IMR-90 (cell line): ENCODE measurements around the gene SEMA3G. TPM values are rescaled to one million over a fixed set of nuclear protein-coding genes. Genes with fewer than 3 reads are reported as not detected.

Source experiments
- ATAC-seq: fragments of 200-7000 bp; cut with Tn5 transposase; 2 replicates; pipeline ENCODE4 v1.9.1; 2020; ENCODE audit warnings: low read depth, mild to moderate bottlenecking, moderate library complexity
- BruUV-seq: library from RNA; stranded (reverse); fragments of 400-500 nt; replicated peaks from 2 replicates; lab custom pipeline; 2021; lab: Mats Ljungman, UMichigan
- CTCF ChIA-PET: fragments of 300-600 bp; formaldehyde crosslinking; extraction: SDS; loops from one replicate; lab custom pipeline; 2021; ENCODE audit warnings: antibody characterized with exemption; lab: Yijun Ruan, JAX
- POLR2A ChIA-PET: fragments of 300-600 bp; sonication (Branson Sonifier 250); formaldehyde crosslinking; loops from one replicate; lab custom pipeline; 2022; ENCODE audit warnings: antibody characterized with exemption; ENCODE audit not compliant: unreplicated experiment; lab: Charles Lee
- DNase-seq: peaks from one replicate; pipeline ENCODE4 v3.0.0; 2013
- H2AFZ ChIP-seq: replicated peaks from 2 replicates; pipeline ENCODE3; 2013; ENCODE audit warnings: low read length, mild to moderate bottlenecking; ENCODE audit not compliant: poor library complexity
- H2AK5ac ChIP-seq: 2 replicates; pipeline ENCODE4 v1.6.1; 2013; ENCODE audit warnings: low read depth, low read length, inconsistent platforms
- H2AK9ac ChIP-seq: replicated peaks from 2 replicates; pipeline ENCODE3; 2013; ENCODE audit warnings: mild to moderate bottlenecking, low read depth, low read length, moderate library complexity; ENCODE audit not compliant: poor library complexity
- H2BK120ac ChIP-seq: 2 replicates; pipeline ENCODE4 v1.6.1; 2013; ENCODE audit warnings: low read depth, low read length, inconsistent platforms
- H2BK15ac ChIP-seq: 3 replicates; pipeline ENCODE4 v1.6.1; 2013; ENCODE audit warnings: low read depth, low read length, inconsistent platforms
- H2BK20ac ChIP-seq: 2 replicates; pipeline ENCODE4 v1.6.1; 2013; ENCODE audit warnings: low read depth, mild to moderate bottlenecking, inconsistent platforms, low read length, moderate library complexity
- H2BK5ac ChIP-seq: 2 replicates; pipeline ENCODE4 v1.6.1; 2013; ENCODE audit warnings: mild to moderate bottlenecking, low read depth, low read length, inconsistent platforms; ENCODE audit not compliant: poor library complexity, severe bottlenecking
- H3K14ac ChIP-seq: replicated peaks from 2 replicates; pipeline ENCODE4 v1.6.1; 2013; ENCODE audit warnings: low read depth, low read length, inconsistent platforms
- H3K18ac ChIP-seq: 2 replicates; pipeline ENCODE4 v1.6.1; 2013; ENCODE audit warnings: low read depth, low read length, control low read depth
- H3K23ac ChIP-seq: 2 replicates; pipeline ENCODE4 v1.6.1; 2013; ENCODE audit warnings: low read depth, low read length, inconsistent platforms
- H3K27ac ChIP-seq: 2 replicates; pipeline ENCODE4 v1.5.1; 2013; ENCODE audit warnings: mild to moderate bottlenecking, control low read depth, low read length; ENCODE audit not compliant: insufficient read depth
- H3K27me3 ChIP-seq: 2 replicates; pipeline ENCODE4 v1.6.1; 2013; ENCODE audit warnings: low read length; ENCODE audit not compliant: control insufficient read depth, insufficient read depth
- H3K36me3 ChIP-seq: 2 replicates; pipeline ENCODE4 v1.6.1; 2013; ENCODE audit warnings: low read length, mixed read lengths; ENCODE audit not compliant: control insufficient read depth, insufficient read depth
- H3K4ac ChIP-seq: 2 replicates; pipeline ENCODE4 v1.6.1; 2013; ENCODE audit warnings: low read depth, low read length, inconsistent platforms
- H3K4me1 ChIP-seq: 2 replicates; pipeline ENCODE4 v1.6.1; 2013; ENCODE audit warnings: low read length, mixed read lengths; ENCODE audit not compliant: control insufficient read depth, insufficient read depth
- H3K4me2 ChIP-seq: 2 replicates; pipeline ENCODE4 v1.6.1; 2013; ENCODE audit warnings: low read depth, mild to moderate bottlenecking, control low read depth, low read length, moderate library complexity
- H3K4me3 ChIP-seq: 2 replicates; pipeline ENCODE4 v1.5.1; 2013; ENCODE audit warnings: low read depth, mild to moderate bottlenecking, control low read depth, low read length, moderate library complexity; ENCODE audit not compliant: insufficient read depth
- H3K56ac ChIP-seq: 2 replicates; pipeline ENCODE4 v1.6.1; 2013; ENCODE audit warnings: low read length, inconsistent platforms; ENCODE audit not compliant: insufficient read depth; ENCODE audit errors: extremely low read depth
- H3K79me1 ChIP-seq, 2 experiments: 2 replicates each; pipeline ENCODE4 v1.6.1; 2013; ENCODE audit warnings: low read length in 2 of 2, inconsistent platforms in 1 of 2, low read depth in 1 of 2
- H3K9ac ChIP-seq: 2 replicates; pipeline ENCODE4 v1.6.1; 2013; ENCODE audit warnings: low read depth, low read length, control low read depth
- H3K9me1 ChIP-seq: 2 replicates; pipeline ENCODE4 v1.6.1; 2013; ENCODE audit warnings: low read length, inconsistent platforms; ENCODE audit not compliant: insufficient read depth
- H3K9me3 ChIP-seq: 2 replicates; pipeline ENCODE4 v1.6.1; 2013; ENCODE audit warnings: low read length; ENCODE audit not compliant: control insufficient read depth, insufficient read depth
- H4K20me1 ChIP-seq: 2 replicates; pipeline ENCODE4 v1.6.1; 2013; ENCODE audit warnings: low read length, inconsistent platforms; ENCODE audit not compliant: insufficient read depth
- H4K5ac ChIP-seq: 2 replicates; pipeline ENCODE4 v1.6.1; 2013; ENCODE audit warnings: mild to moderate bottlenecking, low read depth, low read length, control low read depth
- H4K8ac ChIP-seq, 2 experiments: 2 replicates each; pipeline ENCODE4 v1.6.1; 2013; ENCODE audit warnings: low read depth in 2 of 2, low read length in 2 of 2, control low read depth in 1 of 2, inconsistent platforms in 1 of 2
- H4K91ac ChIP-seq: 2 replicates; pipeline ENCODE4 v1.6.1; 2013; ENCODE audit warnings: low read depth, low read length, inconsistent platforms; ENCODE audit not compliant: insufficient read depth
- BHLHE40 ChIP-seq: fragments of 150-350 bp; IDR thresholded peaks from 2 replicates; pipeline ENCODE4 v1.6.1; 2016; ENCODE audit warnings: mild to moderate bottlenecking, low read depth, low read length
- CEBPB ChIP-seq: IDR thresholded peaks from 2 replicates; pipeline ENCODE4 v1.6.1; 2012; ENCODE audit warnings: low read depth, low read length, improper control_type of control experiment
- CHD1 ChIP-seq: IDR thresholded peaks from 2 replicates; pipeline ENCODE4 v1.6.1; 2012; ENCODE audit warnings: low read depth, low read length, improper control_type of control experiment
- FOS ChIP-seq: fragments of 150-350 bp; IDR thresholded peaks from 2 replicates; pipeline ENCODE4 v1.6.1; 2016; ENCODE audit warnings: low read depth, low read length
- MAFK ChIP-seq: IDR thresholded peaks from 2 replicates; pipeline ENCODE4 v1.6.1; 2012; ENCODE audit warnings: low read depth, low read length, improper control_type of control experiment
- MAZ ChIP-seq: IDR thresholded peaks from 2 replicates; pipeline ENCODE4 v1.6.1; 2012; ENCODE audit warnings: low read depth, mild to moderate bottlenecking, low read length, improper control_type of control experiment, moderate library complexity, borderline replicate concordance
- POLR2A ChIP-seq: IDR thresholded peaks from 2 replicates; pipeline ENCODE4 v1.6.1; 2012; ENCODE audit warnings: mild to moderate bottlenecking, low read depth, low read length
- RAD21 ChIP-seq: IDR thresholded peaks from 2 replicates; pipeline ENCODE4 v1.6.1; 2012; ENCODE audit warnings: low read length, improper control_type of control experiment
- RCOR1 ChIP-seq: IDR thresholded peaks from 2 replicates; pipeline ENCODE4 v1.6.1; 2012; ENCODE audit warnings: mild to moderate bottlenecking, low read length, improper control_type of control experiment; ENCODE audit not compliant: insufficient replicate concordance
- RFX5 ChIP-seq: IDR thresholded peaks from 2 replicates; pipeline ENCODE4 v1.8.0; 2012; ENCODE audit warnings: low read depth, mild to moderate bottlenecking, low read length, moderate library complexity
- WGBS, 2 experiments: methylation state at CpG; one replicate each; pipeline versions ENCODE4 v1.1.5 to v1.1.7; 2013; ENCODE audit warnings: missing lambda C conversion rate in 2 of 2; ENCODE audit not compliant: insufficient read length in 1 of 2; ENCODE audit errors: extremely low coverage in 2 of 2; 5-methylcytosine and 5-hydroxymethylcytosine counted together
- dilution Hi-C: fragments of 300-500 bp; cut with HindIII; formaldehyde crosslinking; loops from one replicate; pipeline ENCODE4 v1.14.3; 2018; ENCODE audit warnings: low sequenced_read_pairs; ENCODE audit not compliant: unreplicated experiment
- in situ Hi-C: fragments of 300-500 bp; cut with MboI; formaldehyde crosslinking; loops from 3 replicates; pipeline ENCODE4 v1.14.3; 2019; ENCODE audit warnings: low sequenced_read_pairs, inconsistent platforms, mixed read lengths
- intact Hi-C: fragments of 100-400 bp; cut with micrococcal nuclease; formaldehyde crosslinking; loops from 2 replicates; pipeline ENCODE4 v1.10.0; 2022
- polyA plus RNA-seq, 3 experiments: library from polyadenylated mRNA; depleted of rRNA; stranded (reverse); fragments of >200 nt; gene quantifications; 2 replicates each; pipeline ENCODE4 v1.2.3, GENCODE V29; 2012; ENCODE audit warnings: low replicate concordance in 1 of 3
- total RNA-seq: library from RNA; depleted of rRNA; stranded (reverse); fragments of >200 nt; gene quantifications from 2 replicates; pipeline ENCODE4 v1.2.3, GENCODE V29; 2012
- TF ChIP-seq, protein P1 (sequence below): conservative IDR thresholded peaks from 2 replicates; pipeline ENCODE4 v1.5.1; 2012; ENCODE audit warnings: mild to moderate bottlenecking, low read depth, low read length, improper control_type of control experiment
- TF ChIP-seq, protein P2 (sequence below): fragments of 150-350 bp; IDR thresholded peaks from 2 replicates; pipeline ENCODE4 v1.6.1; 2017; ENCODE audit warnings: mild to moderate bottlenecking, antibody characterized with exemption, low read length, low read depth

The SEMA3G gene
- total and polyA plus RNA-seq, 2 of the 4 experiments (the other 2 are of a cell fraction), result 0.07 TPM; not detected in 1

DNA sequence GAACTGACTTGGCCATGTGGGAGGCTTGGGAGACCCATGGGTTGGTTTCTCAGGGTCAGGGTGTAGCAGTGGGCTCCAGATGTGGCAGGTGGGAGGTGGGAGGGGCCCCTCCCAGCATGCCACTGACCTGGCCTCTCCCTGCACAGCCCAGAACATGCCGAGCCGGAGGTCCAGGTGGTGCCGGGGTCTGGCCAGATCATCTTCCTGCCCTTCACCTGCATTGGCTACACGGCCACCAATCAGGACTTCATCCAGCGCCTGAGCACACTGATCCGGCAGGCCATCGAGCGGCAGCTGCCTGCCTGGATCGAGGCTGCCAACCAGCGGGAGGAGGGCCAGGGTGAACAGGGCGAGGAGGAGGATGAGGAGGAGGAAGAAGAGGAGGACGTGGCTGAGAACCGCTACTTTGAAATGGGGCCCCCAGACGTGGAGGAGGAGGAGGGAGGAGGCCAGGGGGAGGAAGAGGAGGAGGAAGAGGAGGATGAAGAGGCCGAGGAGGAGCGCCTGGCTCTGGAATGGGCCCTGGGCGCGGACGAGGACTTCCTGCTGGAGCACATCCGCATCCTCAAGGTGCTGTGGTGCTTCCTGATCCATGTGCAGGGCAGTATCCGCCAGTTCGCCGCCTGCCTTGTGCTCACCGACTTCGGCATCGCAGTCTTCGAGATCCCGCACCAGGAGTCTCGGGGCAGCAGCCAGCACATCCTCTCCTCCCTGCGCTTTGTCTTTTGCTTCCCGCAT is 42.3 kb upstream of the SEMA3G start:
- Histone ChIP-seq H3K56ac (no peak overlapping the region), H2BK120ac (no peak overlapping the region), H2AK9ac (peak overlapping the region; percentile 47), H3K27me3 (no peaks in the 10 kb centered on the region), H2BK5ac (no peak overlapping the region), H4K91ac (no peak overlapping the region), H3K14ac (no peak overlapping the region), H3K79me1 (peaks cover 4 to 47% of the 10 kb centered on the region in 2 experiments; a peak in 3 of 4 replicates), H4K5ac (no peak overlapping the region), H3K9me3 (no peaks in the 10 kb centered on the region), H3K4me2 (no peak overlapping the region), H2BK15ac (no peak overlapping the region), H3K4ac (no peak overlapping the region), H2BK20ac (no peak overlapping the region), H3K36me3 (peaks cover 81% of the 10 kb centered on the region), H3K27ac (no peak overlapping the region), H2AFZ (peak overlapping the region; percentile 25), H3K9ac (no peak overlapping the region), H3K18ac (no peak overlapping the region), H2AK5ac (no peak overlapping the region), H4K20me1 (peaks cover 21% of the 10 kb centered on the region), H3K9me1 (peaks cover 14% of the 10 kb centered on the region; the same call in 1 of the 2 replicates), H3K4me3 (no peak overlapping the region), H3K4me1 (peaks cover 13% of the 10 kb centered on the region; the same call in 1 of the 2 replicates), H4K8ac (no peak overlapping the region), H3K23ac (no peak overlapping the region)
- no TSS peak for BruUV-seq
- TF ChIP-seq POLR2A (no peak), CEBPB (no peak), RFX5 (no peak), RCOR1 (no peak), FOS (no peak), MAZ (no peak), BHLHE40 (no peak), MAFK (no peak), CHD1 (no peak), RAD21 (no peak)
- TF ChIP-seq, protein P1, sequence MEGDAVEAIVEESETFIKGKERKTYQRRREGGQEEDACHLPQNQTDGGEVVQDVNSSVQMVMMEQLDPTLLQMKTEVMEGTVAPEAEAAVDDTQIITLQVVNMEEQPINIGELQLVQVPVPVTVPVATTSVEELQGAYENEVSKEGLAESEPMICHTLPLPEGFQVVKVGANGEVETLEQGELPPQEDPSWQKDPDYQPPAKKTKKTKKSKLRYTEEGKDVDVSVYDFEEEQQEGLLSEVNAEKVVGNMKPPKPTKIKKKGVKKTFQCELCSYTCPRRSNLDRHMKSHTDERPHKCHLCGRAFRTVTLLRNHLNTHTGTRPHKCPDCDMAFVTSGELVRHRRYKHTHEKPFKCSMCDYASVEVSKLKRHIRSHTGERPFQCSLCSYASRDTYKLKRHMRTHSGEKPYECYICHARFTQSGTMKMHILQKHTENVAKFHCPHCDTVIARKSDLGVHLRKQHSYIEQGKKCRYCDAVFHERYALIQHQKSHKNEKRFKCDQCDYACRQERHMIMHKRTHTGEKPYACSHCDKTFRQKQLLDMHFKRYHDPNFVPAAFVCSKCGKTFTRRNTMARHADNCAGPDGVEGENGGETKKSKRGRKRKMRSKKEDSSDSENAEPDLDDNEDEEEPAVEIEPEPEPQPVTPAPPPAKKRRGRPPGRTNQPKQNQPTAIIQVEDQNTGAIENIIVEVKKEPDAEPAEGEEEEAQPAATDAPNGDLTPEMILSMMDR, result no peak
- TF ChIP-seq, protein P2, sequence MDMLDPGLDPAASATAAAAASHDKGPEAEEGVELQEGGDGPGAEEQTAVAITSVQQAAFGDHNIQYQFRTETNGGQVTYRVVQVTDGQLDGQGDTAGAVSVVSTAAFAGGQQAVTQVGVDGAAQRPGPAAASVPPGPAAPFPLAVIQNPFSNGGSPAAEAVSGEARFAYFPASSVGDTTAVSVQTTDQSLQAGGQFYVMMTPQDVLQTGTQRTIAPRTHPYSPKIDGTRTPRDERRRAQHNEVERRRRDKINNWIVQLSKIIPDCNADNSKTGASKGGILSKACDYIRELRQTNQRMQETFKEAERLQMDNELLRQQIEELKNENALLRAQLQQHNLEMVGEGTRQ, result no peak
- no peak for DNase-seq
- POLR2A ChIA-PET, result interaction anchor here (0.6 kb wide), 1 partner anchor 193 kb away, joined by 4 read pairs; no protein-coding TSS in a partner anchor
- 95% methylated on average over 27 of the region's 31 CpGs; no CpG with 5 or more reads in 1 of the 2 experiments for WGBS, 2 experiments
- intact Hi-C loops (no loop called here), in situ Hi-C loops (no loop called here), dilution Hi-C loops (no loop called here)
- no peak for ATAC-seq
- CTCF ChIA-PET, result no interaction called here
